COLO668 (cell line): ENCODE data around the gene MCUR1.
"Not testable (repeated sequence)": the region's sequence is repeated elsewhere in the genome, so short reads cannot be mapped to it uniquely, and the experiment has no call there.

ENCODE experiments used
- DNase-seq: peaks from one replicate; lab custom pipeline; 2025; ENCODE audit not compliant: unreplicated experiment; lab: John Stamatoyannopoulos, UW

Gene MCUR1

GRCh38 chr6:13814176-13814937 is at the start of gene MCUR1:
Gene MCUR1, minus strand, starts transcription at chr6:13814557. Its CDS starts 128 bp downstream, at chr6:13814429.
- peak; percentile 92 for DNase-seq

DNA sequence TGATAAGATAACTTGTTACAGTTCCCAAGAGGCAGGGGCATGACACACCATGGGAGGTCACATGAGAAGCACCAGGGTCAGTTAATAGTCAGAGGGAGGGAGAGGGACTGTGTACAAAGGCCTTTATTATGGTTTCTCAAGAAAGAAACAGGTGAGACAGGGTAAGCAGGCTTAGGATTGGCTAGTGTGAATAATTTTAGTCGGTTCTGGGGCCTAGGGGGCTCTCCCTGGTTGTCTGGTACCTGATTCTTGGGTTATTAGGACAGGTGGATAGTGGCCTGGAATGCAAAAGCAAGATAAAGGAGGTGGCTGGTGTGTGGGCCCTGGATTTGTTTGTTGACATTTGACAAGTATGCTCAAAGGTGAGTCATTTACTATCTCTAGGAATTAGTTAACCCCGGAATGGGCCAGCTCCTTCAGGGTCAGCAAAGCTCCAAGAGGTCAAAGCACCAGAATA is 49.4 kb upstream of the MCUR1 start:
- DNase-seq = no peak

- not testable (repeated sequence) for DNase-seq
Measured at GRCh38 chr6:13860556-13861185, 46.3 kb upstream of the MCUR1 start.

DNA sequence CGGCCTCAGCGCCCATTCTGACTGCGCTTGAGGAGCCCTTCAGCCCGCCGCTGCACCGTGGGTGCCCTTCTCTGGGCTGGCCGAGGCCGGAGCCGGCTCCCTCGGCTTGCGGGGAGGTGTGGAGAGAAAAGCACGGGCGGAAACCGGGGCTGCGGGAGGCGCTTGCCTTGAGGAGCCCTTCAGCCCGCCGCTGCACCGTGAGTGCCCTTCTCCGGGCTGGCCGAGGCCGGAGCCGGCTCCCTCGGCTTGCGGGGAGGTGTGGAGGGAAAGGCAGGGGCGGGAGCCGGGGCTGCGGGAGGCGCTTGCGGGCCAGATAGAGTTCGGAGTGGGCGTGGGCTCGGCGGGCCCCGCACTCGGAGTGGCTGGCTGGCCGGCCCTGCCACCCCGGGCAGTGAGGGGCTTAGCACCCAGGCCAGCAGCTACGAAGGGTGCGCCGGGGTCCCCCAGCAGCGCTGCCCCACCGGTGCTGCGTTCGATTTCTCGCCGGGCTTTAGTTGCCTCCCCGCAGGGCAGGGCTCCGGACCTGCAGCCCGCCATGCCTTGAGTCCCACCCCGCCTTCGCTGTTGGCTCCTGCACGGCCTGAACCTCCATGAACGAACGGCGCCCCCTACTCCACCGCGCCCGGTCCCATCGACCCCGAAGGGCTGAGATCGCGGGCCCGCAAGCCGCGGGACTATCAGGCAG is 45.7 kb upstream of the MCUR1 start:
- DNase-seq = no peak

- no peak for DNase-seq
Measured at GRCh38 chr6:13854716-13855250, 40.4 kb upstream of the MCUR1 start.

DNA sequence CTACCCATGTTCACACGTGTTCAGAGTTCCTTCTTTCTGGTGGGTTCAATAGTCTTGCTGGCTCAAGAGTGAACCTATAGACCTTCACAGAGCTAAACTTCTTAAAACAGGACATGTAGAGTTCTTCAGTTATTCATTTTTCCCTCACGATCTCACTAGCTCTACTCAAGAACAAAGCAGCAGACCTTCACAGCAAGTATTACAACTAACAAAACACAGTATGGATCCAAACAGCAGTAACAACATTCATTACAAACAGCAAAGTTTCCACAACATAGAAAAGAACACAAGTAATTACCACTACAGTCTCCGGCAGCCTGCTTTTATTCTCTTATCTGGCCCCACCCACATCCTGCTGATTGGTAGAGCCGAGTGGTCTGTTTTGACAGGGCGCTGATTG is 39.5 kb upstream of the MCUR1 start:
- no peak for DNase-seq

DNA sequence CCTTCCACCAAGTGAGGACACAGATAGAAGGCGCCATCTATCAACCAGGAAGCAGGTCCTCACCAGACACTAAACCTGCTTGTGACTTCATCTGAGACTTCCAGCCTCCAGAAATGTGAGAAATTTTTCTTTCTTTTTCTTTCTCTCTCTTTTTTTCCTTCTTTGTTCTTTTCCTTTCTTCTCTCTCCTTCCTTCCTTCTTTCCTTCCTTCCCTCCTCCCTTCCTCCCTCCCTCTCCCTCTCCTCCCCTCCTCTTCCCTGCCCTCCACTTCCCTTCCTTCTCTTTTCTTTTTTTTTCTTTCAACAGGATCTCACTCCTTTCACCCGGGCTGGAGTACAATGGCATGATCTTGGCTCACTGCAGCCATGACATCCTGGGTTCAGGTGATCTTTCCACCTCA is 37.4 kb upstream of the MCUR1 start:
- no peak for DNase-seq

DNA sequence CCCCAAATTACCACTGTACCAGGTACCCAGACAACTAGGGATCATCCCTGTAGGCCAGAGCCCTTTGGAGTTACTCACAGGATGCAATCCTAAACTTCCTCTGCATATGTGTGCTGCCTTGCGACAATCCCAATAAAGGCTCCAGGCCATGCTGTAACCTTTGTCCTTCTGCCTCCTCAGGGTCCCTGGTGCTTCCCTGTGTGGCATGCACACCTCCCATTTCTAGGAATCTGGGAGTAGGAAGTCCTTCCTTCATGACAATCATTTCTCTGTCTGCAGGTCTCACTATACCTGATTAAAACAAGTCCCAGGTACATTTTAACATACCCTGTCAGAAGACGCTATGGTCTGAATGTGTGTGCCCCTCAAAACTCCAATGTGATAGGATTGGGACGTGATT is 37.0 kb upstream of the MCUR1 start:
- no peak for DNase-seq

DNA sequence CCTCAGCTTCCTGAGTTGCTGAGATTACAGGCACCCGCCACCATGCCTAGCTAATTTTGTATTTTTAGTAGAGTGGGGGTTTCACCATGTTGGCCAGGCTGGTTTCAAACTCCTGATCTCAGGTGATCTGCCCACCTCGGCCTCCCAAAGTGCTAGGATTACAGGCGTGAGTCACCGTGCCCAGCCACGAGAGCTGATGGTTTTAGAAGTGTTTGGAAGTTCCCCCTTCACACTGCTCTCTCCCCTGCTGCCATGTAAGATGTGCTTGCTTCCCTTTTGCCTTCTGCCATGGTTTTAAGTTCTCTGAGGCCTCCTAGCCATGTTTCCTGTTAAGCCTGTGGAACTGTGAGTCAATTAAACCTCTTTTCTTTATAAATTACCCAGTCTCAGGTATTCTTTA is 36.3 kb upstream of the MCUR1 start:
- DNase-seq = not testable (repeated sequence)

- DNase-seq = no peak
Measured at GRCh38 chr6:13848522-13849150, 34.3 kb upstream of the MCUR1 start.

- DNase-seq = no peak
Measured at GRCh38 chr6:13847326-13848050, 33.1 kb upstream of the MCUR1 start.

DNA sequence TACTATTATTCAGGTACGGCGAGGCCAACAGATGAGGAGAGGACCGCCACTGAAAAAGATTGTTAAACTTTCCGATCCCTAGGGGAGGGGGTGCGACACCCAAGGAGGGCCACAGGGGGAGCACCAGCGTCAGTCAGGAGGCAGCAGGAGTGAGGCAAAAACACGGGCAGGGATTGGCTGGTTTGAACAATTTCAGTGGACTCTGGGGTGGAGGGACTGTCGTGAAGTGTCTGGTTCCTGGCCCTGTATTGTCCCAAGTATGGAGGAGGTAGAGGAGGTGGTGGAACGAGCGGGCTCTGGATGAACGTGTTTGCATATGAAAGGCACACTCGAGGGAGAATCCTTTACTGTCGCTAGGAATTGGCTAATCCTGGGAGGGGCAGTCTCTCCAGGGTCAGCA is 32.5 kb upstream of the MCUR1 start:
- no peak for DNase-seq

GRCh38 chr6:13841936-13842335 is 27.6 kb upstream of the MCUR1 start:
- no peak for DNase-seq

DNA sequence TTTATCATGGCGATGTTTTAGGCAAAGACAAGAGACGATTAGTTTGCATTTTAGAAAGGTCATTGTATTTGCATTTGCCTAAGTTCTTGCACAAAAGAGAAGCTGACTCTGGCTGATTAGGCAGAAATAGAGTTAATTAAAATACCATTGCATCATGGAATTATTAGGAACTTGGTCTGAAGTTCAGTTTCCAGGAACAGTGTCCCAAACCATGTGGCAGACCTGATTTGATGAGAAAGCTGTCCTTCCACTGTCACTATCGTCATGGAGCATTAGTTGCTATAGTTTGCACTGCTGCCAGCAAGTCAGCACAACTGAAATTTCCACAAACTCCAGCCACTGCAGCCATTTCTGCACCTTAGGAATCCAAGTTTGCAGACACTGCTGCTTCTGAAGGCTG is 24.3 kb upstream of the MCUR1 start:
- no peak for DNase-seq

- no peak for DNase-seq
Measured at GRCh38 chr6:13836170-13836569, 21.8 kb upstream of the MCUR1 start.

DNA sequence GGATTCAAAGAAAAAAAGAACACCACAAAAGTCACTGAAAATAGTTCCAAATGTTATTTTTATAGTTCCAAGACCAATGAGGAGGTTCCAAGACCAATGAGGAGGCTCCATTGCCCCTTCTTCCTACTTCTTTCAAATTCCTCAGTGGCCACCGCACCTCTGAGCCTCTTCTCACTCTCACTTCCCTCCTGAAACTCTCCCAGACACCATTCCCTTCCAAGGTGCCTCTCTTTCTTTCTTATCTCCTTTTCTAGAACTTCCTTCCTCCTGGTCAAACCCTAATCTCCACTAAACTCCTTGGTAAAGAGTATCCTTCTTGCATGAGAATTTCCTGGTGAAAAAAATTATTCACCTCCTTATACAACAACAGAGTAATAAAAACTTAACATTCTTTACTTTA is 20.4 kb upstream of the MCUR1 start:
- no peak for DNase-seq

- not testable (repeated sequence) for DNase-seq
Measured at GRCh38 chr6:13834018-13834417, 19.7 kb upstream of the MCUR1 start.

DNA sequence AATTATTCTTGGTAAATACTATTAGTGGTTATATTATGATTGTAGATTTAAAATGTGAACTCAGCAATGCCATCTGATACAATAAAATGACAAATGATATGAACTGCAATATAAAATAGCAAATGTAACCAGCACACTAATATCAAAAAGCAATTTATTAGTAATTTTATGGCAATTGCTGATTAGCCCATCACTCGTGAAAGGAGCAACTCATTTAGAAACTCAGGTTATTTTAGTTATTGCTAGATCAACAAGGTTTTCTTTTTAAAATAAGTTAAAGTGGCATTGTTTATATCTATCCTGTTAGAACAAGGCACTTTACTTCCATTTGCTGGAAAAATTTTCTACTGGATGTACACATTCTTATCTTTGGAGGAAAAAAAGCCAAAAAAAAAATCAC is 18.4 kb upstream of the MCUR1 start:
- DNase-seq = no peak

DNA sequence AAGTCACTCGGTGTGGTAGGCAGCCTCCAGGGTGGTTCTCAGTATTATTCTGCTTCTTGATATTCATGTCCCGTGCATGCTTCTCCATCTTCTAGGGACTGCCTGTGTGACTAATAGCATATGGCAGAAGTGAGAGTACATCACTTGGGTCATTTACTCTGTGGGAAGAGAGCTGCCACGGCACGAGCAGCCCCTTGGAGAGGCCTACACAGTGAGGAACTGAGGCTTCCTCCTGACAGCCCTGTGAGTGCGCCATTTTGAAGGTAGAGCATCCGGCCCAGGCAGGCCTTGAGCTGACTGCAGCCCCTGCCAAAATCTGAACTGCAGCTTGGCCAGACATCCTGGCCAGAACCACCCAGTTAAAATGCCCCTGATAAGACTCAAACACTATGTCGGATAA is 17.3 kb upstream of the MCUR1 start:
- DNase-seq = no peak

DNA sequence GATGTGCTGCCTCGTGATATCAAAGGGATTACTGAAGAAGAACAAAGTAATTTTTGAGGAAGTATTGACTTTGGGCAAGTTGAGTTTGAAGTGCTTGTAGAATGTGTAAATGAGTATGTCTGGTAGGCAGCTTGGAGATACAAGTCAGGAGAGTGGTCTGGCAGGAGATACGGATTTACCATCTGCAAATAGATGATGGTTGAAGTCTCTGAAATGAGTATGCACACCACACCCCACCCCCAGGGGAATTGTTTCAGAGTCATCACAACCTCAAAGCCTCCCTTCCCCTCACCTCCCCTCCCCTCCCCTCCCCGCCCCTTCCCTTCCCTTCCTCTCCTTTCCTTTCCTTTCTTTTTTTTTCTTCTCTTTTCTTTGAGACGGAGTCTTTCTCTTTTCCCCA is 16.4 kb upstream of the MCUR1 start:
- no peak for DNase-seq

DNA sequence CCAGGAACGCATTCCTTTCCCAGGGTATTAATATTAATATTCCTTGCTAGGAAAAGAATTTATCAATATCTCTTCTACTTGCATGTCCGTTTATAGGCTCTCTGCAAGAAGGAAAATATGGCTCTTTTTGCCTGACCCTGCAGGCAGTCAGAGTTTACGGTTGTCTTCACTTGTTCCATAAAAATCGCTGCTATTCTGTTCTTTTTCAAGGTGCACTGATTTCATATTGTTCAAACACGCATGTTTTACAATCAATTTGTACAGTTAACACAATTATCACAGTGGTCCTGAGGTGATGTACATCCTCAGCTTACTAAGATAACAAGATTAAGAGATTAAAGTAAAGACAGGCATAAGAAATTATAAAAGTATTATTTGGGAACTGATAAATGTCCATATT is 15.1 kb upstream of the MCUR1 start:
- DNase-seq = not testable (repeated sequence)
